B cell (primary cell): ENCODE measurements around the gene TRIM47. TPM values are rescaled to one million over a fixed set of nuclear protein-coding genes. Genes with fewer than 3 reads are reported as not detected.

Source experiments
- ATAC-seq: fragments of 200-7000 bp; cut with Tn5 transposase; one replicate; pipeline ENCODE4 v1.10.0; 2021; ENCODE audit warnings: low read depth, mild to moderate bottlenecking, moderate number of reproducible peaks, moderate library complexity
- CTCF ChIA-PET: fragments of 350-600 bp; sonication (Branson Sonifier 250); formaldehyde crosslinking; loops from one replicate; lab custom pipeline; 2021; ENCODE audit warnings: antibody characterized with exemption, inconsistent platforms; lab: Charles Lee
- POLR2A ChIA-PET: fragments of 350-600 bp; sonication (Branson Sonifier 250); formaldehyde crosslinking; loops from one replicate; lab custom pipeline; 2021; ENCODE audit warnings: antibody characterized with exemption; lab: Charles Lee
- DNase-seq: peaks from one replicate; pipeline ENCODE4 v3.0.0; 2013
- H2AFZ ChIP-seq: 2 replicates; pipeline ENCODE4 v1.6.1; 2012; ENCODE audit warnings: mild to moderate bottlenecking, low read depth, low read length; ENCODE audit not compliant: insufficient read depth, poor library complexity, severe bottlenecking
- H3K27ac ChIP-seq, 2 donors: 1 replicate in 1 of 2; 2 replicates in 1 of 2; pipeline ENCODE4 v1.5.1; 2012 to 2013; ENCODE audit warnings: low read length in 2 of 2, mild to moderate bottlenecking in 2 of 2, moderate library complexity in 1 of 2
- H3K27me3 ChIP-seq, 4 experiments: fragments of 200-600 bp in 1 of 4; sonication (generic) in 1 of 4; replicated peaks in 1 of 4; 1 replicate in 2 of 4; 2 replicates in 2 of 4; pipeline versions ENCODE4 v1.6.1 to v1.7.0; 2013 to 2016; ENCODE audit warnings: low read length in 3 of 4, mild to moderate bottlenecking in 2 of 4, mixed read lengths in 1 of 4, moderate library complexity in 1 of 4; ENCODE audit not compliant: insufficient read depth in 4 of 4, control insufficient read depth in 3 of 4; ENCODE audit errors: control extremely low read depth in 1 of 4
- H3K36me3 ChIP-seq, 2 experiments: replicated peaks in 1 of 2; 1 replicate in 1 of 2; 2 replicates in 1 of 2; pipeline versions ENCODE4 v1.6.1 to v1.7.1; 2013; ENCODE audit warnings: low read length in 1 of 2; ENCODE audit not compliant: insufficient read depth in 2 of 2, control insufficient read depth in 1 of 2; ENCODE audit errors: control extremely low read depth in 1 of 2, extremely low read depth in 1 of 2
- H3K4me1 ChIP-seq, 2 donors: fragments of 200-600 bp in 1 of 2; sonication (generic) in 1 of 2; 1 replicate in 1 of 2; 2 replicates in 1 of 2; pipeline versions ENCODE4 v1.5.1 to v1.6.1; 2013 to 2017; ENCODE audit warnings: low read length in 2 of 2; ENCODE audit not compliant: control insufficient read depth in 2 of 2, insufficient read depth in 2 of 2
- H3K4me2 ChIP-seq: replicated peaks from 2 replicates; pipeline ENCODE3; 2012; ENCODE audit warnings: mild to moderate bottlenecking, low read depth, low read length; ENCODE audit not compliant: poor library complexity, severe bottlenecking
- H3K4me3 ChIP-seq, 5 experiments: fragments of 200-600 bp in 1 of 5; sonication (generic) in 1 of 5; 1 replicate in 3 of 5; 2 replicates in 2 of 5; pipeline versions ENCODE4 v1.5.1 to v1.7.0; 2011 to 2016; ENCODE audit warnings: low read length in 4 of 5, mild to moderate bottlenecking in 4 of 5, low read depth in 2 of 5, control low read depth in 1 of 5, moderate library complexity in 1 of 5; ENCODE audit not compliant: insufficient read depth in 1 of 5; ENCODE audit errors: control extremely low read depth in 1 of 5, extremely low read depth in 1 of 5
- H3K79me2 ChIP-seq: fragments of 200-600 bp; sonication (generic); one replicate; pipeline ENCODE4 v1.6.0; 2016; ENCODE audit warnings: low read length; ENCODE audit not compliant: control insufficient read depth, insufficient read depth
- H3K9ac ChIP-seq: fragments of 200-600 bp; sonication (generic); 2 replicates; pipeline ENCODE4 v1.6.1; 2017; ENCODE audit warnings: mild to moderate bottlenecking, low read length, moderate library complexity
- H3K9me3 ChIP-seq, 3 donors: one replicate each; pipeline versions ENCODE4 v1.6.1 to v1.7.1; 2013; ENCODE audit warnings: low read length in 2 of 3; ENCODE audit not compliant: control insufficient read depth in 2 of 3, insufficient read depth in 1 of 3; ENCODE audit errors: control extremely low read depth in 1 of 3
- H4K20me1 ChIP-seq: 2 replicates; pipeline ENCODE4 v1.6.0; 2012; ENCODE audit warnings: mild to moderate bottlenecking, low read length; ENCODE audit not compliant: insufficient read depth, control insufficient read depth, poor library complexity, severe bottlenecking
- H3K27ac Mint-ChIP-seq: one replicate; pipeline ENCODE4 v1.8.0; 2021; ENCODE audit warnings: mixed read lengths
- H3K27me3 Mint-ChIP-seq: one replicate; pipeline ENCODE4 v1.8.0; 2021; ENCODE audit warnings: mixed read lengths
- H3K4me1 Mint-ChIP-seq: one replicate; pipeline ENCODE4 v1.8.0; 2021; ENCODE audit warnings: mixed read lengths
- H3K4me3 Mint-ChIP-seq: one replicate; pipeline ENCODE4 v1.8.0; 2021; ENCODE audit warnings: mixed read lengths
- H3K9me3 Mint-ChIP-seq: one replicate; pipeline ENCODE4 v1.8.0; 2022; ENCODE audit warnings: mixed read lengths; ENCODE audit not compliant: insufficient read depth
- EZH2 ChIP-seq: IDR thresholded peaks from 2 replicates; pipeline ENCODE4 v1.6.1; 2012; ENCODE audit warnings: borderline replicate concordance, low read depth, mild to moderate bottlenecking, moderate library complexity, low read length; ENCODE audit not compliant: insufficient read depth, poor library complexity, severe bottlenecking
- WGBS: methylation state at CpG from one replicate; pipeline ENCODE4 v1.1.5; 2013; ENCODE audit warnings: missing lambda C conversion rate; ENCODE audit not compliant: insufficient coverage; 5-methylcytosine and 5-hydroxymethylcytosine counted together
- intact Hi-C: fragments of 100-400 bp; cut with micrococcal nuclease; formaldehyde crosslinking; loops from one replicate; pipeline ENCODE4 v1.10.0; 2022
- polyA plus RNA-seq: library from polyadenylated mRNA; depleted of rRNA; stranded (reverse); fragments of >200 nt; gene quantifications from 2 replicates; pipeline ENCODE4 v1.2.3, GENCODE V29; 2012
- total RNA-seq, 2 donors: library from RNA; stranded (reverse); fragments of 120-200 nt in 1 of 2; gene quantifications; 1 replicate in 1 of 2; 2 replicates in 1 of 2; pipeline versions ENCODE4 v1.2.3 to v1.2.4, GENCODE V29; 2013 to 2022
- TF ChIP-seq, protein P1 (sequence below): fragments of 200-600 bp; IDR thresholded peaks from one replicate; pipeline ENCODE4 v1.8.0; 2022; ENCODE audit warnings: antibody characterized with exemption, mild to moderate bottlenecking

Gene TRIM47
- total and polyA plus RNA-seq, 2 donors (not counting 1 experiment from before 2014, with no cell fraction given) = 6.4 to 8.3 TPM

DNA sequence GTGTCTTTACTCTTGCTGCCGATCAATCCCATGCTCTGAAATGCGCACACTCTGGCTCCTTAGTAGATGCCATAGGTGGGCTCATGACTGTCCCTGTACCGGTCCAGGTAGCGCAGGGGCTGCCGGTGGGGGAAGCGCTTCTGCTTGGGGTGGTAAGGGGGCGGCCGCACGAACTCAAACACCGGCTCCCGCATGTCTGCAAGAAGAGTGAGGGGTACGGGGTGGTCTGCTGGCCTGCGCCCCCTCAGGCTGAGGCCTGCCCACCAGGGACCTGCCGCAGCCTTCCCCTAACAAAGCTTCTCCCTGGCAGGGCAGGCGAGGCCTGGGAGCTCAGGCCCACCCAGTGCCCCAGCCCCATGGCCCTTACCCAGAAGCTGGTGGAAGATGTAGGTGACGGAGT is 20.4 kb upstream of the TRIM47 start:
- POLR2A ChIA-PET = interaction anchor here (0.7 kb wide), 1 partner anchor 125 kb away, joined by 3 read pairs; no protein-coding TSS in a partner anchor
- Histone ChIP-seq H2AFZ (no peak overlapping the region), H3K27me3 (no peaks in the 10 kb centered on the region), H3K9ac (no peak overlapping the region), H3K79me2 (peaks cover 34% of the 10 kb centered on the region), H3K4me3 (no peak overlapping the region), H3K36me3 (peaks cover 0 to 48% of the 10 kb centered on the region in 2 experiments), H3K4me2 (no peak overlapping the region), H3K4me1 (peaks cover 16 to 23% of the 10 kb centered on the region in 2 donors), H3K27ac (no peak overlapping the region), H3K9me3 (no peaks in the 10 kb centered on the region), H4K20me1 (peaks cover 35% of the 10 kb centered on the region)
- no peak for DNase-seq
- WGBS = 97% methylated on average over 14 of the region's 16 CpGs
- no peaks in the 10 kb centered on the region for H3K27me3 Mint-ChIP-seq
- intact Hi-C loops = no loop called here
- H3K4me1 Mint-ChIP-seq = peaks cover 24% of the 10 kb centered on the region
- no peak for TF ChIP-seq EZH2
- TF ChIP-seq, protein P1, sequence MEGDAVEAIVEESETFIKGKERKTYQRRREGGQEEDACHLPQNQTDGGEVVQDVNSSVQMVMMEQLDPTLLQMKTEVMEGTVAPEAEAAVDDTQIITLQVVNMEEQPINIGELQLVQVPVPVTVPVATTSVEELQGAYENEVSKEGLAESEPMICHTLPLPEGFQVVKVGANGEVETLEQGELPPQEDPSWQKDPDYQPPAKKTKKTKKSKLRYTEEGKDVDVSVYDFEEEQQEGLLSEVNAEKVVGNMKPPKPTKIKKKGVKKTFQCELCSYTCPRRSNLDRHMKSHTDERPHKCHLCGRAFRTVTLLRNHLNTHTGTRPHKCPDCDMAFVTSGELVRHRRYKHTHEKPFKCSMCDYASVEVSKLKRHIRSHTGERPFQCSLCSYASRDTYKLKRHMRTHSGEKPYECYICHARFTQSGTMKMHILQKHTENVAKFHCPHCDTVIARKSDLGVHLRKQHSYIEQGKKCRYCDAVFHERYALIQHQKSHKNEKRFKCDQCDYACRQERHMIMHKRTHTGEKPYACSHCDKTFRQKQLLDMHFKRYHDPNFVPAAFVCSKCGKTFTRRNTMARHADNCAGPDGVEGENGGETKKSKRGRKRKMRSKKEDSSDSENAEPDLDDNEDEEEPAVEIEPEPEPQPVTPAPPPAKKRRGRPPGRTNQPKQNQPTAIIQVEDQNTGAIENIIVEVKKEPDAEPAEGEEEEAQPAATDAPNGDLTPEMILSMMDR = no peak
- H3K9me3 Mint-ChIP-seq = no peaks in the 10 kb centered on the region
- no peak for ATAC-seq
- H3K27ac Mint-ChIP-seq = no peak overlapping the region
- CTCF ChIA-PET = interaction anchor here (5.9 kb wide), 1 partner anchor 22 kb away, joined by 52 read pairs; the partner anchor contains the start of gene TRIM47
- no peak overlapping the region for H3K4me3 Mint-ChIP-seq

DNA sequence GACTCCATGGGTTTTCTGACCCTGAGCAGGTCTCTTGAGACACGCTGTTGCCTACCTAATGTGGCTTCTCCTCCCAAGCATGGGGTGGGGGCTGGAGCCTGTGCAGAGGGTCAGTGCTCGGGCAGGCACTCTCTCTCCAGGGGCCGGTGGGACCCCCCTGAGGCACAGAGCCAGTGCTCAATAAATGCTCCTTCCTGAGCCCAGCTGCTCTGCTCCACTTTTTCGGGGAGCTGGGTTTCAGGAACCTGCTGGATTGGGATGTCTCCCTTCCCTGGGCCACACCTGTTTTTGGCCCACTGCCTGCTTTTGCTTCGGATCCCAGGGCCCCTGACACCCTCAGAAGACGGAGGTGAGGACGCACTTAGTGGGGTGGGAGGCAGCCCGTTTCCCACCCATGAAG is 19.7 kb upstream of the TRIM47 start:
- Histone ChIP-seq H3K36me3 (peaks cover 0 to 48% of the 10 kb centered on the region in 2 experiments), H3K4me1 (peaks cover 16 to 19% of the 10 kb centered on the region in 2 donors), H3K27ac (no peak overlapping the region), H3K9me3 (no peaks in the 10 kb centered on the region), H3K4me2 (no peak overlapping the region), H4K20me1 (peaks cover 36% of the 10 kb centered on the region), H3K79me2 (peaks cover 32% of the 10 kb centered on the region), H3K27me3 (no peaks in the 10 kb centered on the region), H2AFZ (no peak overlapping the region), H3K9ac (no peak overlapping the region), H3K4me3 (no peak overlapping the region)
- TF ChIP-seq EZH2 = no peak
- TF ChIP-seq, protein P1 = no peak
- POLR2A ChIA-PET = interaction anchor here (0.7 to 1.0 kb wide), 2 partner anchors 63 to 124 kb away, joined by 3 read pairs; no protein-coding TSS in a partner anchor
- ATAC-seq = no peak
- H3K27ac Mint-ChIP-seq = no peak overlapping the region
- peak; percentile 17 for DNase-seq
- intact Hi-C loops = no loop called here
- WGBS = 95% methylated on average over 8 of the region's 8 CpGs
- H3K27me3 Mint-ChIP-seq = no peaks in the 10 kb centered on the region
- H3K4me3 Mint-ChIP-seq = peak overlapping the region; percentile 71
- CTCF ChIA-PET = interaction anchor here (0.6 to 5.9 kb wide), 4 partner anchors 21 to 53 kb away, joined by 3 to 52 read pairs (median 15); partner anchors contain the start of genes TRIM47 and UNC13D
- H3K9me3 Mint-ChIP-seq = no peaks in the 10 kb centered on the region
- H3K4me1 Mint-ChIP-seq = peaks cover 26% of the 10 kb centered on the region
